ENCODE results near the gene CNIH3. TPM values are rescaled to one million over a fixed set of nuclear protein-coding genes. Genes with fewer than 3 reads are reported as not detected.

Gene CNIH3
- total RNA-seq, 1 experiment from 2014 or later = 3.7 TPM

DNA sequence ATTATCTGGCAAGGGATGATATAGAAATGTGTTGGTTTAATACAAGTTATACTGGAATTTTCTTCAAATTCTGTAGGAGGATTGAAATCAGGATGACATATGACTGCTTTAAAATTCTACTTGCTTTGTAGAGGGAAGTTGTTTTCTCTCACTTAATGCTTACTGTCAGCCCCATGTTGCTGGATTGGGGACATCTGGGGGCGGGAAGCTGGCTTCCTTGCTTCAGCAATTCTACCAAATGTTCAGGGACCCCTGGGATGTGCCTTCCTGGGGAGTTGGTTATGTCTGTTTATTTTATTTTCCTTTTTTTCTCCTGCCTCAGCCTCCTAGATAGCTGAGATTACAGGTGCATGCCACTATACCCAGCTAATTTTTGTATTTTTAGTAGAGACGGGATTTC is 63.5 kb downstream of the CNIH3 start:
- Histone ChIP-seq H3K9me3 (ENCODE audit: control insufficient read depth, insufficient read depth, low read depth, low read length) (no peaks in the 10 kb centered on the region), H3K4me3 (ENCODE audit: low read depth in 2 of 2, low read length in 2 of 2) (no peak overlapping the region), H3K4me1 (ENCODE audit: control insufficient read depth, insufficient read depth, low read length) (no peaks in the 10 kb centered on the region), H3K36me3 (ENCODE audit: control insufficient read depth, insufficient read depth, low read length) (no peaks in the 10 kb centered on the region), H3K27me3 (ENCODE audit: control insufficient read depth, insufficient read depth, low read length) (no peaks in the 10 kb centered on the region; the same call in none of the 2 replicates), H3K27ac (ENCODE audit: low read length) (no peak overlapping the region)
- ChIA-PET POLR2A (no interaction called here), CTCF (no interaction called here)
- TF ChIP-seq POLR2AphosphoS5 (IDR thresholded peaks at IDR 0.05; ENCODE audit: low read depth, low read length) = no peak
- in situ Hi-C loops (cut with HindIII; ENCODE audit: low pct_unique_long_range_greater_than_20kb, low sequenced_read_pairs) (no loop called here), intact Hi-C loops (cut with micrococcal nuclease; ENCODE audit: unreplicated experiment) (no loop called here)
- DNase-seq (ENCODE audit: low read depth, low spot score) (no peak), ATAC-seq (no peak)
- BruUV-seq (replicated peaks) = no TSS peak

DNA sequence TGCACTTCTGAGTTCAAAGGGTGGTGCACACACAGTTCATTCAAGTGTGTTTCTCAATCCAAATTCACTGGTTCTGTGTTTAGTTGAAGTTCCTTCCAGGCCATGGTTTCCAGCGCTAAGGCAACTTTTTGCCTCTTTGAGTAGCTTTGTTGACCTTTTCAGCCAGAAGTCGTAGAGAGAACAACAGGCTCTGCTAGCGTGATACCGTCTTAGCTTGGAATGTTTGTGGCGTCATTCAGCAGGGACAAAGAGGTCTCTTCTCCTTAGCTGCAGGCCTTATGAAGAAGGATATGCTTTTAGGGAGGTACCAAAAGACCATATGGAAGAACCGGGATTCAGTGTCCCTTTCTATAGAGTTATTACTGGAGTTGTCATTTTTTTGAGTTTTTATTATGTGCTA is 65.7 kb downstream of the CNIH3 start:
- Histone ChIP-seq H3K27ac (ENCODE audit: low read length) (no peak overlapping the region), H3K27me3 (ENCODE audit: control insufficient read depth, insufficient read depth, low read length) (no peaks in the 10 kb centered on the region; the same call in 1 of the 2 replicates), H3K4me3 (ENCODE audit: low read depth in 2 of 2, low read length in 2 of 2) (no peak overlapping the region), H3K9me3 (ENCODE audit: control insufficient read depth, insufficient read depth, low read depth, low read length) (no peaks in the 10 kb centered on the region), H3K4me1 (ENCODE audit: control insufficient read depth, insufficient read depth, low read length) (no peaks in the 10 kb centered on the region), H3K36me3 (ENCODE audit: control insufficient read depth, insufficient read depth, low read length) (no peaks in the 10 kb centered on the region)
- in situ Hi-C loops (cut with HindIII; ENCODE audit: low pct_unique_long_range_greater_than_20kb, low sequenced_read_pairs) = no loop called here
- no peak for DNase-seq (ENCODE audit: low read depth, low spot score)
- no TSS peak for BruUV-seq (replicated peaks)
- ATAC-seq = no peak
- TF ChIP-seq, protein P1, sequence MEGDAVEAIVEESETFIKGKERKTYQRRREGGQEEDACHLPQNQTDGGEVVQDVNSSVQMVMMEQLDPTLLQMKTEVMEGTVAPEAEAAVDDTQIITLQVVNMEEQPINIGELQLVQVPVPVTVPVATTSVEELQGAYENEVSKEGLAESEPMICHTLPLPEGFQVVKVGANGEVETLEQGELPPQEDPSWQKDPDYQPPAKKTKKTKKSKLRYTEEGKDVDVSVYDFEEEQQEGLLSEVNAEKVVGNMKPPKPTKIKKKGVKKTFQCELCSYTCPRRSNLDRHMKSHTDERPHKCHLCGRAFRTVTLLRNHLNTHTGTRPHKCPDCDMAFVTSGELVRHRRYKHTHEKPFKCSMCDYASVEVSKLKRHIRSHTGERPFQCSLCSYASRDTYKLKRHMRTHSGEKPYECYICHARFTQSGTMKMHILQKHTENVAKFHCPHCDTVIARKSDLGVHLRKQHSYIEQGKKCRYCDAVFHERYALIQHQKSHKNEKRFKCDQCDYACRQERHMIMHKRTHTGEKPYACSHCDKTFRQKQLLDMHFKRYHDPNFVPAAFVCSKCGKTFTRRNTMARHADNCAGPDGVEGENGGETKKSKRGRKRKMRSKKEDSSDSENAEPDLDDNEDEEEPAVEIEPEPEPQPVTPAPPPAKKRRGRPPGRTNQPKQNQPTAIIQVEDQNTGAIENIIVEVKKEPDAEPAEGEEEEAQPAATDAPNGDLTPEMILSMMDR (IDR thresholded peaks at IDR 0.05) = no peak
- TF ChIP-seq POLR2AphosphoS5 (IDR thresholded peaks at IDR 0.05; ENCODE audit: low read depth, low read length) = no peak
- TF ChIP-seq TCF7L2 (IDR thresholded peaks at IDR 0.05; ENCODE audit: low read depth, low read length) = no peak
- TF ChIP-seq, protein P2, sequence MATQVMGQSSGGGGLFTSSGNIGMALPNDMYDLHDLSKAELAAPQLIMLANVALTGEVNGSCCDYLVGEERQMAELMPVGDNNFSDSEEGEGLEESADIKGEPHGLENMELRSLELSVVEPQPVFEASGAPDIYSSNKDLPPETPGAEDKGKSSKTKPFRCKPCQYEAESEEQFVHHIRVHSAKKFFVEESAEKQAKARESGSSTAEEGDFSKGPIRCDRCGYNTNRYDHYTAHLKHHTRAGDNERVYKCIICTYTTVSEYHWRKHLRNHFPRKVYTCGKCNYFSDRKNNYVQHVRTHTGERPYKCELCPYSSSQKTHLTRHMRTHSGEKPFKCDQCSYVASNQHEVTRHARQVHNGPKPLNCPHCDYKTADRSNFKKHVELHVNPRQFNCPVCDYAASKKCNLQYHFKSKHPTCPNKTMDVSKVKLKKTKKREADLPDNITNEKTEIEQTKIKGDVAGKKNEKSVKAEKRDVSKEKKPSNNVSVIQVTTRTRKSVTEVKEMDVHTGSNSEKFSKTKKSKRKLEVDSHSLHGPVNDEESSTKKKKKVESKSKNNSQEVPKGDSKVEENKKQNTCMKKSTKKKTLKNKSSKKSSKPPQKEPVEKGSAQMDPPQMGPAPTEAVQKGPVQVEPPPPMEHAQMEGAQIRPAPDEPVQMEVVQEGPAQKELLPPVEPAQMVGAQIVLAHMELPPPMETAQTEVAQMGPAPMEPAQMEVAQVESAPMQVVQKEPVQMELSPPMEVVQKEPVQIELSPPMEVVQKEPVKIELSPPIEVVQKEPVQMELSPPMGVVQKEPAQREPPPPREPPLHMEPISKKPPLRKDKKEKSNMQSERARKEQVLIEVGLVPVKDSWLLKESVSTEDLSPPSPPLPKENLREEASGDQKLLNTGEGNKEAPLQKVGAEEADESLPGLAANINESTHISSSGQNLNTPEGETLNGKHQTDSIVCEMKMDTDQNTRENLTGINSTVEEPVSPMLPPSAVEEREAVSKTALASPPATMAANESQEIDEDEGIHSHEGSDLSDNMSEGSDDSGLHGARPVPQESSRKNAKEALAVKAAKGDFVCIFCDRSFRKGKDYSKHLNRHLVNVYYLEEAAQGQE (IDR thresholded peaks at IDR 0.05; ENCODE audit: insufficient read depth in 1 of 2, low read depth in 2 of 2, low read length in 1 of 2) = no peak
- no peak for TF ChIP-seq SIN3A (IDR thresholded peaks at IDR 0.05; ENCODE audit: borderline replicate concordance, insufficient read depth, low read depth, low read length)
- intact Hi-C loops (cut with micrococcal nuclease; ENCODE audit: unreplicated experiment) = no loop called here
- CTCF ChIA-PET = interaction anchor here (0.5 kb wide), 1 partner anchor 76 kb away, joined by 6 read pairs; no protein-coding TSS in a partner anchor
- POLR2A ChIA-PET = no interaction called here

DNA sequence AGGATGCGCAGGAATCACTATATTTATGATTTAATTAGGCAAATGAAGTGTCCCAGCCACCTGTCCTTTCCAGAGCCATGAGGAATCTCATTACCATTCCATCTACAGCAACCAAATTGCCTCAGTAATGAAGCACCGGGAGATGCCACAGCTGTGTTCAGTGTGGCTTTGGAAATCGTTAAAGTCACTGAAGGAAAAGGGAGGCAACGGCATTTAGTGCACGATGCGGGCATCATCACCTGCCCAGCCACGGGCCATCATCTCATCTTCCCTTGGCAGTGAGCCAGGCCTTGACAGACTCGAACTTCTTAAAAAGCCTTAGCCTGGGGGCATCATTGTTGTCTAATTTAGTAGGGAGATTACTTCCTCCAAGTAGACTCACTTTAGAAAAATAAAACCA is 67.8 kb downstream of the CNIH3 start:
- BruUV-seq (replicated peaks) = no TSS peak
- TF ChIP-seq SIN3A (IDR thresholded peaks at IDR 0.05; ENCODE audit: borderline replicate concordance, insufficient read depth, low read depth, low read length) (no peak), TCF7L2 (IDR thresholded peaks at IDR 0.05; ENCODE audit: low read depth, low read length) (no peak)
- no peak overlapping the region for H3K4me3 ChIP-seq (ENCODE audit: low read depth in 2 of 2, low read length in 2 of 2)
- ChIA-PET POLR2A (no interaction called here), CTCF (no interaction called here)
- H3K9me3 ChIP-seq (ENCODE audit: control insufficient read depth, insufficient read depth, low read depth, low read length) = no peaks in the 10 kb centered on the region
- H3K27ac ChIP-seq (ENCODE audit: low read length) = no peak overlapping the region
- intact Hi-C loops (cut with micrococcal nuclease; ENCODE audit: unreplicated experiment) = no loop called here
- ATAC-seq (no peak), DNase-seq (ENCODE audit: low read depth, low spot score) (no peak)
- H3K36me3 ChIP-seq (ENCODE audit: control insufficient read depth, insufficient read depth, low read length) = no peaks in the 10 kb centered on the region
- no peaks in the 10 kb centered on the region; the same call in 1 of the 2 replicates for H3K27me3 ChIP-seq (ENCODE audit: control insufficient read depth, insufficient read depth, low read length)
- H3K4me1 ChIP-seq (ENCODE audit: control insufficient read depth, insufficient read depth, low read length) = no peaks in the 10 kb centered on the region
- in situ Hi-C loops (cut with HindIII; ENCODE audit: low pct_unique_long_range_greater_than_20kb, low sequenced_read_pairs) = no loop called here
